Endothelial cell (in vitro differentiated cells): ENCODE measurements around the gene HLA-DOB. TPM values are rescaled to one million over a fixed set of nuclear protein-coding genes. Genes with fewer than 3 reads are reported as not detected.

Source experiments
- DNase-seq: peaks from one replicate; pipeline ENCODE4 v3.0.0; 2021; ENCODE audit warnings: low spot score
- H3K27ac Mint-ChIP-seq: one replicate; pipeline ENCODE4 v1.8.0; 2021; ENCODE audit warnings: mixed read lengths, inconsistent platforms; ENCODE audit not compliant: unreplicated experiment
- H3K27me3 Mint-ChIP-seq: one replicate; pipeline ENCODE4 v1.8.0; 2021; ENCODE audit warnings: mild to moderate bottlenecking, moderate library complexity, mixed read lengths, inconsistent platforms; ENCODE audit not compliant: unreplicated experiment
- H3K36me3 Mint-ChIP-seq: one replicate; pipeline ENCODE4 v1.8.0; 2021; ENCODE audit warnings: mild to moderate bottlenecking, low read depth, mixed read lengths, inconsistent platforms; ENCODE audit not compliant: unreplicated experiment
- H3K4me1 Mint-ChIP-seq: one replicate; pipeline ENCODE4 v1.8.0; 2021; ENCODE audit warnings: mild to moderate bottlenecking, mixed read lengths, inconsistent platforms; ENCODE audit not compliant: unreplicated experiment
- H3K4me3 Mint-ChIP-seq: one replicate; pipeline ENCODE4 v1.8.0; 2021; ENCODE audit warnings: mild to moderate bottlenecking, mixed read lengths, inconsistent platforms; ENCODE audit not compliant: unreplicated experiment
- H3K9me3 Mint-ChIP-seq: one replicate; pipeline ENCODE4 v1.8.0; 2021; ENCODE audit warnings: mixed read lengths, inconsistent platforms; ENCODE audit not compliant: unreplicated experiment
- CTCF ChIP-seq: fragments of 200-600 bp; sonication (generic); IDR thresholded peaks from one replicate; pipeline ENCODE4 v1.5.0; 2021; ENCODE audit warnings: antibody characterized with exemption; ENCODE audit not compliant: unreplicated experiment
- total RNA-seq: library from RNA; stranded (reverse); fragmentation: NEBNext Ultra II Directional; extraction: Animal tissue kit (Norgen Biotek cat#: 25700); gene quantifications from one replicate; pipeline ENCODE4 v1.2.1, GENCODE V29; 2021; ENCODE audit not compliant: unreplicated experiment

Gene HLA-DOB
- total RNA-seq, 1 donor from 2014 or later, result not detected

- H3K36me3 Mint-ChIP-seq, result no peaks in the 10 kb centered on the region
- peaks cover 6% of the 10 kb centered on the region for H3K4me1 Mint-ChIP-seq
- no peak overlapping the region for H3K27ac Mint-ChIP-seq
- H3K4me3 Mint-ChIP-seq, result no peak overlapping the region
- TF ChIP-seq CTCF, result no peak
- peaks cover 4% of the 10 kb centered on the region for H3K27me3 Mint-ChIP-seq
- no peak for DNase-seq
- H3K9me3 Mint-ChIP-seq, result no peaks in the 10 kb centered on the region
These were observed 10.2 kb upstream of the HLA-DOB start for GRCh38 chr6:32827025-32827424.

- Mint-ChIP-seq H3K36me3 (no peaks in the 10 kb centered on the region), H3K9me3 (no peaks in the 10 kb centered on the region), H3K4me1 (peaks cover 6% of the 10 kb centered on the region), H3K27ac (no peak overlapping the region), H3K4me3 (no peak overlapping the region), H3K27me3 (peaks cover 4% of the 10 kb centered on the region)
- no peak for TF ChIP-seq CTCF
- DNase-seq, result no peak
These were observed 9.2 kb upstream of the HLA-DOB start for GRCh38 chr6:32825966-32826365.

- H3K4me3 Mint-ChIP-seq, result no peak overlapping the region
- no peaks in the 10 kb centered on the region for H3K9me3 Mint-ChIP-seq
- TF ChIP-seq CTCF, result no peak
- peaks cover 1% of the 10 kb centered on the region for H3K27me3 Mint-ChIP-seq
- no peaks in the 10 kb centered on the region for H3K4me1 Mint-ChIP-seq
- no peaks in the 10 kb centered on the region for H3K36me3 Mint-ChIP-seq
- no peak overlapping the region for H3K27ac Mint-ChIP-seq
- no peak for DNase-seq
These were observed 2.9 kb upstream of the HLA-DOB start for GRCh38 chr6:32819729-32820128.

GRCh38 chr6:32818867-32819266 is 2.1 kb upstream of the HLA-DOB start:
- H3K4me1 Mint-ChIP-seq, result no peaks in the 10 kb centered on the region
- no peaks in the 10 kb centered on the region for H3K36me3 Mint-ChIP-seq
- DNase-seq, result no peak
- H3K27ac Mint-ChIP-seq, result no peak overlapping the region
- no peak overlapping the region for H3K4me3 Mint-ChIP-seq
- TF ChIP-seq CTCF, result no peak
- no peaks in the 10 kb centered on the region for H3K9me3 Mint-ChIP-seq
- peaks cover 1% of the 10 kb centered on the region for H3K27me3 Mint-ChIP-seq

GRCh38 chr6:32815996-32816395 is 806 bp downstream of the HLA-DOB start:
- Mint-ChIP-seq H3K9me3 (no peaks in the 10 kb centered on the region), H3K27ac (no peak overlapping the region), H3K27me3 (peaks cover 1% of the 10 kb centered on the region), H3K4me3 (no peak overlapping the region), H3K36me3 (no peaks in the 10 kb centered on the region), H3K4me1 (no peaks in the 10 kb centered on the region)
- no peak for TF ChIP-seq CTCF
- no peak for DNase-seq
